22Rv1 (cell line): ENCODE measurements around the gene LETMD1.

Source experiments
- CTCF ChIP-seq: fragments of 450-650 bp; IDR thresholded peaks from 2 replicates; pipeline ENCODE4 v1.5.1; 2017; ENCODE audit warnings: mild to moderate bottlenecking
- ZFX ChIP-seq: fragments of 450-650 bp; IDR thresholded peaks from 2 replicates; pipeline ENCODE4 v1.6.1; 2017; ENCODE audit warnings: antibody characterized with exemption, borderline replicate concordance

- TF ChIP-seq CTCF: no peak
- TF ChIP-seq ZFX: no peak
These were observed 42.6 kb downstream of the LETMD1 start for GRCh38 chr12:51090705-51091229.
